ENCODE data around the gene SZT2.

Gene SZT2

DNA sequence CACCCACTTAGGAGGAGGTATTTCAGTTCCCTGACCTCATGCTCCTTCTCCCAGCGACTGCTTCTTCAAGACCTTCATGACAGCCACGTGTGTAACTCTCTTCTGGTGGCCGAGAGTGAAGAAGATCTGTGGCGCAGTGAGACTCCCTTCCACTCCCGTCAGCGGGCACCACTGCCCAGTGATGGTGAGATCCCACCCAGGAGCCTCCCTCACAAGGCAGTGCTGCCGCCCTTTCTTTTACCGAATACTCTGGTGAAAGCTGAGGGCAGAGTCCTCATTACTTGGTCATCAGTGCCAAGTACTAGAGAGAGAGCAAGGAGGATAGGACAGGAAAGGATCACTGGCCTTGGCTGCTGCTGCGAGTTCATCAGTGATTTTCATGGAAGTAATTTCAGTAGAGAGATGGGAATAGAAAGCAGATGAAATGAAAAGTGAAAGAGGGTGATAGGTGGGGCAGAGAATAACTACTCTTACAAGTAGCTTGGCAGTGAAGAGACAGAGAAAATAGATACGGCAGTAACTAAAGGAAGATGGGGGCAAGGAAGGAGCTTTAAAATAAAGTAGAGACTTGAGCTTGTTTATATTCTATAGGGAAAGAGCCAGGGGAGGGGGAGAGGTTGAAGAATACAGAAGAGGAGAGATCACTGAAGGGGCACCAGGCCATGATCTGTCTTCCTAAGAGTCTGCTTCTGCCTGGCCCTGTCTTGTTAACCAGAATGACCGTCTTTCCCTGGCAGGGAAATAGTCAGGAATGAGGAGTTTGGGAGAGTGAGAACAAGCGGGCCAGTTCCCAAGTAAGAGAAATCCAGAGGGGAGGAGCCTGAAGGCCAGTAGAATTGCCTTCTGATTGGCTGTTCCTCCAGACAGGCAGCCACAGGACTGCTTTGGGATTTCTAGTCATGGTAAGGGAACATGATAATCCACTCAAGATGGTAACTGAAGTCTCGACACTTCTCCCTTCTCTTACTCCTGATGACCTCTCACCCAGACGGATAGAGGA is 45.7 kb downstream of the SZT2 start:
- intact Hi-C loops (cut with DNase I) = no loop called here
- peak in 7 of 42 donors; percentile 6 to 24 (median 18) for DNase-seq

DNA sequence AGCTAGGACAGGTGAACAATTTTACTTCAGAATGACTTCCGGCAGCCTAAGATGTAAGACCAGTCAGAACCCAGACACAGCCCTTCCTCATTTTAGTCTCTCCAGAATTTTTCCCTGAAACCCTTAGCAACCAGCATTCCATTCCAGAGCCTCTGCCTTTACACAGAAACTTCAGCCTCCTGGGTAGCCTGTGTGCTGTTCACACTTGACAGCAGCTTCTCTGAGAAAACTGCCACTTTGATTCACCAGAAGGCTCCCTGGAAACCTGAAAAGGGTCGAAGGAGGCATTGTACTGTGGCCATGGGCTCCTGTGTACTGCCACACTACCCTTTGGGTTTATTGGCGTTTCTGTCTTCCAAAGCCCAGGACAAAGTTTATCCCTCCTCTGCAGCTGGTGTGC is 46.7 kb downstream of the SZT2 start:
- peak in 1 of 42 donors; percentile 15 for DNase-seq
- intact Hi-C loops (cut with DNase I) = no loop called here

- DNase-seq = peak in 5 of 42 donors; percentile 4 to 17 (median 7)
Observed at GRCh38 chr1:43437031-43437973, 47.6 kb downstream of the SZT2 start.

DNA sequence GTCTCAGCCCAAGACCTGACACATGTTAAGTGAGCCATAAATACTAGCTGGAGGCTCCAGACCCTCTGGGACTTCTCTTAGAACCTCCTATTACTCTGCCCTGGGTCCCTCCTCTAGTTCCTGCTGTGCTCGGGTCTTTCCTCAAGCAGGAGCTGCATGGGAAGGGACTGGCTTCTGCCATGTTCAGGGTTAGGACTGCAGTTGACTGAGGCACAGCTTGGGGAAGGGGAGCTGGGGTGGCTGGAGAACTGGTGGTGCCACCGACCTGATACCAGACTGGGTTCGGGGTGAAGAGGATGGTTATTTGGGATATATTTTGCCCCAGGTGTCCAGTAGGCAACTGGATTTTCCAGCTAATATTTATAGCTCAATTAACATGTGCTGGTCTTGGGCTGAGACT is 48.3 kb downstream of the SZT2 start:
- intact Hi-C loops (cut with DNase I) = no loop called here

More at GRCh38 chr1:43437031-43437973, 47.6 kb downstream of the SZT2 start:
- intact Hi-C loops (cut with DNase I) = no loop called here

GRCh38 chr1:43438576-43438952 is 48.9 kb downstream of the SZT2 start:
- intact Hi-C loops (cut with DNase I) = no loop called here
- peak in 4 of 42 donors; percentile 2 to 5 (median 3) for DNase-seq

More for the DNA sequence above, 48.3 kb downstream of the SZT2 start:
- peak in 3 of 42 donors; percentile 4 to 14 (median 5) for DNase-seq

- intact Hi-C loops (cut with DNase I) = no loop called here
- peak in 6 of 42 donors; percentile 4 to 14 (median 8) for DNase-seq
Observed at GRCh38 chr1:43438953-43439581, 49.4 kb downstream of the SZT2 start.

GRCh38 chr1:43439781-43440180 is 50.1 kb downstream of the SZT2 start:
- DNase-seq = peak in 6 of 42 donors; percentile 0 to 31 (median 4)
- intact Hi-C loops (cut with DNase I) = loop anchor here (10.0 kb wide), 1 partner anchor 55 kb away; the partner anchor contains the start of genes MED8 and SZT2

- peak in 7 of 42 donors; percentile 0 to 8 (median 3) for DNase-seq
- intact Hi-C loops (cut with DNase I) = loop anchor here (10.0 kb wide), 1 partner anchor 56 kb away; the partner anchor contains the start of genes MED8 and SZT2
Observed at GRCh38 chr1:43440358-43440757, 50.7 kb downstream of the SZT2 start.

DNA sequence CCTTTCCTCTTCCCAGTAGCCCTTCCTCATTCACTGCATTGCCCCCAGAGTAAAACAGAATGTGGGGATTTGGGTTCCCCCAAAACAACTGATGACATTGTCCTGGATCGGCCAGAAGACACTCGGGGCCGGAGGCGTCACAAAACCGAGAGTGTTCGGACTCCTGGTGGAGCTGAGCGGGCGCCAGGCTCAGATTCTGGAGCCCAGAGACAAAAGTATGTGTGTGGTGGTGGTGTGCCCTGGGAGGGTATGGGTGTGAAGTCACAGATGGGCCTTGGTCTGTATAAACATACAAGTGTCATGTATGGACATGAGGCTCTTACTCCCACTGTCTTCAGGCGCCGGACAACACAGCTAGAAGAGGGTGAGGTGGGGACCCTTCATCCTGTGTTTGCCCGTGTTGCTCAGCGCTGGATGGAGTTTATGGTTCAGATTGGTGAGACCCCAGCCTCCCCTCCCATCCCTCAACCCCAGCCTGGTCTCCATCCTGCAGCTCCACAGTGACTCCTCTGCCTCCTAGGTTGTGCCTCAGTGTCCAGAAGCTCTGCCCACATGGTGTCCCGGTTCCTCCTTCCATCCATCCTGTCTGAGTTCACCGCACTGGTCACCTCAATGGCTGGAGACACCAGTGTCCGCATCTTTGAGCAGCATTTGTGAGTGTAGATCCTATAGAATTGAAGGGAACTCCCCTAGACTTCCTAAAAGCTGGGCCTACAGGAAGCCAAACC is 51.6 kb downstream of the SZT2 start:
- DNase-seq = peak in 5 of 42 donors; percentile 2 to 41 (median 7)
- intact Hi-C loops (cut with DNase I) = loop anchor here (10.0 kb wide), 1 partner anchor 57 kb away; the partner anchor contains the start of genes MED8 and SZT2

DNA sequence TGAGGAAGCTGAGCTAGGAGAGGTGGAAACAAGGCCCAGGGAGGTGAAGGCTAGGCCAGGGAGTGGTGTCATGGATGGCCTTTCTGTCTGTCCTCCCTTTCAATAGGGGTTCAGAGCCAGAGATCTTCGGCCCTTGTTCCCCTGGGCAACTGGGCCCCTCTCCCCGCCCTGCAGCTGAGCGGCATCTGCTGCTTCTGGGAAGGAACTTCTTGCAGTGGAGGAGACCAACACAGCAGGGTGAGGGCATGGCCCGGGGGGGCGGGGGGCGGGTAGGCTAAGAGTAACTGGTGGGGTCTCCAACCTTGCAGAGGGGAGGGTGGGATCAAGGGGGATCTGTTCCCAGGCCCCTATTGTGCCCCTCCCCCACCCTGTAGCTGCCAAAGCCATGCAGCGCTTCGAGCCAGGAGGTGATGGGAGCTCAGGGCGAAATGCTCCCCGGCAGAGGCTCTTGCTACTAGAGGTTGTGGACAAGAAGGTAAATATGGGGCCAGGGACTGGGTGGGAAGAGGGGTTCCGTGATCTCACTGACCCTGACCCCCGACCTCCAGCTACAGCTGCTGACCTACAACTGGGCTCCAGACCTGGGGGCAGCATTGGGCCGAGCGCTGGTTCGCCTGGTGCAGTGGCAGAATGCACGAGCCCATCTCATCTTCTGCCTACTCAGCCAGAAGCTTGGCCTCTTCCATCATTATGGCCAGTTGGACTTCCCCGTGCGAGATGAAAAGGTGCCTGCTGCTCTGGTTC is 52.4 kb downstream of the SZT2 start:
- peak in 6 of 42 donors; percentile 1 to 34 (median 4) for DNase-seq
- intact Hi-C loops (cut with DNase I) = loop anchor here (10.0 kb wide), 1 partner anchor 57 kb away; the partner anchor contains the start of genes MED8 and SZT2

DNA sequence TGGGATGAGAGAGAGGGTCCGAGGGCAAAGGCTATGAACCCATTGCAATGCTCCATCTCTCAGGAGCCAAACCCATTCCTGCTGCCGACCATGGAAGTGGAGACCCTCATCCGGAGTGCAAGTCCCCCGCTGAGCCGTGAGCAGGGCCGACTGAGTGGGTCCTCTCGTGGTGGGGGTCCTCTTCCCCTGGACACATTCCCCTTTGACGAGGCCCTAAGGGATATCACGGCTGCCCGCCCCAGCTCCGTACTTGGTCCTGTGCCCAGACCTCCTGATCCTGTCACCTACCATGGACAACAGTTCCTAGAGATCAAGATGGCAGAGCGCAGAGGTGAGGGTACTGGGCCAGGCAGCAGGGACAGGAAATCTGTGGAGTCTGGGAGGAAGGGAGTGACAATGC is 53.1 kb downstream of the SZT2 start:
- intact Hi-C loops (cut with DNase I) = loop anchor here (10.0 kb wide), 1 partner anchor 58 kb away; the partner anchor contains the start of genes MED8 and SZT2

GRCh38 chr1:43443197-43443946 is 53.7 kb downstream of the SZT2 start:
- intact Hi-C loops (cut with DNase I) = loop anchor here (10.0 kb wide), 1 partner anchor 59 kb away; the partner anchor contains the start of genes MED8 and SZT2
- DNase-seq = peak in 6 of 42 donors; percentile 3 to 24 (median 11)

More for the DNA sequence above, 53.1 kb downstream of the SZT2 start:
- DNase-seq = peak in 3 of 42 donors; percentile 3 to 25 (median 5)

DNA sequence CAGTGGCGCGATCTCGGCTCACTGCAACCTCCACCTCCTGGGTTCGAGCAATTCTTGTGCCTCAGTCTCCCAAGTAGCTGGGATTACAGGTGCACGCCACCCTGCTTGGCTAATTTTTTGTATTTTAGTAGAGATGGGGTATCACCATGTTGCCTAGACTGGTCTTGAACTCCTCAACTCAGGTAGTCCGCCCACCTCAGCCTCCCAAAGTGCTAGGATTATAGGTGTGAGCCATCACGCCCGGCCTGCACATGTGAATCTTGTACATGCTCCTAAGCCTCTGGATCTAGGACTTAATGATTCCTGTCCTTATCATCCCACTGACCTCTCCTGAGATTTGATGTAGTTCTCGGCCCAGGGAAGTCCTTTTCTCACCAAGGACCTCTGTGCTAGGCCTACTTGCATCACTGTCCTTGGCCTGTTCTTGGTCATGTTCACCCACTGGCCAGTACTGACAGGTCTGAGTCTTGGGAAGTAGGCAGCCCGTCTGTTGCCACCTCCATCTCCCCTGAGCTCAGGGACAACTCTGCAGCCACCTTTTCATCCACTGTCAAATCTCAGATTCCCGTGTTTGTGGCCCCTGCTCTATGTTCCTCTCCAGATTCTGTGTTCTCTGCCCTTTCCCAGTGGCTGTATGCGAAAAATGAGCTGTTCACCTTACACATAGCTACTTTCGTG is 54.6 kb downstream of the SZT2 start:
- intact Hi-C loops (cut with DNase I) = loop anchor here (10.0 kb wide), 1 partner anchor 59 kb away; the partner anchor contains the start of genes MED8 and SZT2
- peak in 6 of 42 donors; percentile 2 to 23 (median 10) for DNase-seq

DNA sequence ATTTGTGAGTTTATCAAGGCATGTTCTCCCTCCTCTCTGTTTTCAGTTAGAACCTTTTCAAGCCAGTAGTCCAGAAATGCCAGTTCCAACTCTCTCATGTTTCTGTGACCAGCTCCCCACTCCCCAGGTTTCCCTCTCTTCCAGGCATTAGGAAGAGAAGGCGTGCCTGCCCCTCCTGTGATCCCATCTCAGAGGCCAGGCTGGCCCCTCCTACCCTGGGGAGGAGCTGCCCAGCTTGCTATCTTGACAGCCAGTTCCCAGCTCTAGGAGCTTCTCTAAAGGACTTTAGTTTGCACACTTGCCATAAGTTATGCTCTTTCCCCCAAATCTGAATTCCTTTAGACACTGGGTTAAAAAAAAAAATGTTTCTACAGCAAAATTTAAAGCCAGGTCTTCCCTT is 55.1 kb downstream of the SZT2 start:
- intact Hi-C loops (cut with DNase I) = loop anchor here (10.0 kb wide), 1 partner anchor 60 kb away; the partner anchor contains the start of genes MED8 and SZT2

More for the DNA sequence above, 55.1 kb downstream of the SZT2 start:
- DNase-seq = peak in 4 of 42 donors; percentile 5 to 17 (median 10)
